HepG2 (cell line): ENCODE measurements around the gene USP7. TPM values are rescaled to one million over a fixed set of nuclear protein-coding genes. Genes with fewer than 3 reads are reported as not detected.
A peak's percentile ranks its signal among the peaks of the same experiment; 100 is the strongest.

Experiments
- EP300 ChIP-seq, 3 experiments: sonication (generic) in 1 of 3; formaldehyde crosslinking in 1 of 3; IDR thresholded peaks; 2 replicates each; pipeline versions ENCODE4 v1.5.1 to v1.6.1; 2011 to 2020; ENCODE audit warnings: low read depth in 2 of 3, low read length in 2 of 3, borderline replicate concordance in 1 of 3, improper control_type of control experiment in 1 of 3, mild to moderate bottlenecking in 1 of 3, missing genetic modification reagents in 1 of 3, moderate library complexity in 1 of 3
- GATAD2A ChIP-seq: IDR thresholded peaks from 2 replicates; pipeline ENCODE4 v1.6.1; 2016
- IKZF4 ChIP-seq: sonication (generic); formaldehyde crosslinking; IDR thresholded peaks from 2 replicates; pipeline ENCODE4 v1.5.1; 2020; ENCODE audit warnings: borderline replicate concordance, mild to moderate bottlenecking, low read depth, missing genetic modification reagents; ENCODE audit errors: not compliant biosample characterization
- KLF11 ChIP-seq: IDR thresholded peaks from 2 replicates; pipeline ENCODE4 v1.6.1; 2016; ENCODE audit warnings: missing compliant biosample characterization
- MTF1 ChIP-seq: sonication (generic); formaldehyde crosslinking; IDR thresholded peaks from 2 replicates; pipeline ENCODE4 v1.5.0; 2020; ENCODE audit warnings: missing genetic modification reagents
- MTF2 ChIP-seq: sonication (generic); formaldehyde crosslinking; IDR thresholded peaks from 2 replicates; pipeline ENCODE4 v1.5.0; 2020; ENCODE audit warnings: missing genetic modification reagents, borderline replicate concordance
- TAF1 ChIP-seq: sonication (generic); formaldehyde crosslinking; IDR thresholded peaks from 2 replicates; pipeline ENCODE4 v1.4.0; 2020; ENCODE audit warnings: missing genetic modification reagents
- ZEB1 ChIP-seq: IDR thresholded peaks from 2 replicates; pipeline ENCODE4 v1.6.1; 2012; ENCODE audit warnings: mild to moderate bottlenecking, low read depth, inconsistent platforms; ENCODE audit not compliant: insufficient replicate concordance
- ZFP36L1 ChIP-seq: sonication (generic); formaldehyde crosslinking; IDR thresholded peaks from 2 replicates; pipeline ENCODE4 v1.8.0; 2022; ENCODE audit warnings: mild to moderate bottlenecking, missing genetic modification reagents, moderate library complexity
- ZHX2 ChIP-seq, 2 experiments: sonication (generic) in 1 of 2; formaldehyde crosslinking in 1 of 2; IDR thresholded peaks; 2 replicates each; pipeline versions ENCODE4 v1.6.1 to v1.9.0; 2014 to 2022; ENCODE audit warnings: antibody characterized with exemption in 1 of 2, borderline replicate concordance in 1 of 2, inconsistent platforms in 1 of 2, low read depth in 1 of 2, missing genetic modification reagents in 1 of 2
- ZNF17 ChIP-seq: sonication (generic); formaldehyde crosslinking; IDR thresholded peaks from 2 replicates; pipeline ENCODE4 v1.5.0; 2020; ENCODE audit warnings: mild to moderate bottlenecking, missing genetic modification reagents
- ZNF83 ChIP-seq: sonication (generic); formaldehyde crosslinking; IDR thresholded peaks from 2 replicates; pipeline ENCODE4 v1.4.0; 2020; ENCODE audit warnings: missing genetic modification reagents, mild to moderate bottlenecking, borderline replicate concordance
- polyA plus RNA-seq, 8 experiments: library from polyadenylated mRNA; depleted of rRNA in 3 of 8; stranded (reverse) in 7 of 8; unstranded in 1 of 8; fragments of >200 nt; fragmentation: Illumina TruSeq in 4 of 8; extraction: Trizol in 4 of 8; gene quantifications; 2 replicates each; pipeline versions ENCODE4 v1.2.1 to v1.2.3, GENCODE V29; 2011 to 2016; ENCODE audit warnings: low read depth in 4 of 8, missing spikeins in 1 of 8, mixed read lengths in 1 of 8; ENCODE audit not compliant: insufficient read depth in 1 of 8
- total RNA-seq, 5 experiments: library from RNA; depleted of rRNA; stranded (reverse); fragments of >200 nt; fragmentation: Illumina TruSeq; extraction: Trizol; gene quantifications; 2 replicates each; pipeline ENCODE4 v1.2.3, GENCODE V29; 2016; ENCODE audit warnings: low read depth in 1 of 5
- TF ChIP-seq, protein P1 (sequence below): sonication (generic); formaldehyde crosslinking; IDR thresholded peaks from 2 replicates; pipeline ENCODE4 v1.4.0; 2020; ENCODE audit warnings: missing genetic modification reagents
- TF ChIP-seq, protein P2 (sequence below): sonication (generic); formaldehyde crosslinking; conservative IDR thresholded peaks from 2 replicates; pipeline ENCODE4 v1.4.0; 2020; ENCODE audit warnings: mild to moderate bottlenecking, missing genetic modification reagents, moderate library complexity

USP7 gene
- total and polyA plus RNA-seq, 2 of the 13 experiments (the other 11 are each of a cell fraction or from before 2014, with no cell fraction given): 52.5 to 173 TPM

DNA sequence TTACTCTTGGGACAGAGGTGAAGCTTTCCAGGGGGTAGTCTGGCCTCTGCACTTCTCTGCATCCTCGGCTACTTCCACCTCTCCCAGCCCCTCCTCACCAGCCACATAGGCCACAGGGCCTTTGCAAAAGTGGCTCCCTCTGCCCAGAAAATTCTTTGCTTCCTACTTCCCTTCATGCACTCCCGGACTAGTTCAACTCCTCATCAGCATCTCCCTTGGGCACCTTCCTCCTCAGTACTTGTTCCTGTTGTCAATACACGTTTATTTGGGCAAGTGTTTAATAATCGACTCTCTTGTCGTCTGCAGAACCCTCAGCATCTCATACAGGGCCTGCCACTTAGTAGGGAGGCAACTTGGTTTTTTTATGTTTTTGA, 23.1 kb upstream of the USP7 start (continued):
- no peak for TF ChIP-seq EP300 (IDR thresholded peaks at IDR 0.05; ENCODE audit: low read depth in 2 of 2, low read length in 2 of 2)
- TF ChIP-seq EP300 (CRISPR knock-in tag; IDR thresholded peaks at IDR 0.05; ENCODE audit: borderline replicate concordance): no peak
- TF ChIP-seq KLF11: no peak
- peak; percentile 15 for TF ChIP-seq IKZF4 (CRISPR knock-in tag)
- TF ChIP-seq, protein P1, sequence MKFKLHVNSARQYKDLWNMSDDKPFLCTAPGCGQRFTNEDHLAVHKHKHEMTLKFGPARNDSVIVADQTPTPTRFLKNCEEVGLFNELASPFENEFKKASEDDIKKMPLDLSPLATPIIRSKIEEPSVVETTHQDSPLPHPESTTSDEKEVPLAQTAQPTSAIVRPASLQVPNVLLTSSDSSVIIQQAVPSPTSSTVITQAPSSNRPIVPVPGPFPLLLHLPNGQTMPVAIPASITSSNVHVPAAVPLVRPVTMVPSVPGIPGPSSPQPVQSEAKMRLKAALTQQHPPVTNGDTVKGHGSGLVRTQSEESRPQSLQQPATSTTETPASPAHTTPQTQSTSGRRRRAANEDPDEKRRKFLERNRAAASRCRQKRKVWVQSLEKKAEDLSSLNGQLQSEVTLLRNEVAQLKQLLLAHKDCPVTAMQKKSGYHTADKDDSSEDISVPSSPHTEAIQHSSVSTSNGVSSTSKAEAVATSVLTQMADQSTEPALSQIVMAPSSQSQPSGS (CRISPR knock-in tag): no peak
- TF ChIP-seq GATAD2A: no peak
- TF ChIP-seq ZNF83: peak; percentile 52; the same call in 1 of the 2 replicates
- no peak for TF ChIP-seq ZEB1
- TF ChIP-seq ZFP36L1 (CRISPR knock-in tag): no peak
- no peak; the same call in 1 of the 2 replicates for TF ChIP-seq MTF2
- TF ChIP-seq, protein P2, sequence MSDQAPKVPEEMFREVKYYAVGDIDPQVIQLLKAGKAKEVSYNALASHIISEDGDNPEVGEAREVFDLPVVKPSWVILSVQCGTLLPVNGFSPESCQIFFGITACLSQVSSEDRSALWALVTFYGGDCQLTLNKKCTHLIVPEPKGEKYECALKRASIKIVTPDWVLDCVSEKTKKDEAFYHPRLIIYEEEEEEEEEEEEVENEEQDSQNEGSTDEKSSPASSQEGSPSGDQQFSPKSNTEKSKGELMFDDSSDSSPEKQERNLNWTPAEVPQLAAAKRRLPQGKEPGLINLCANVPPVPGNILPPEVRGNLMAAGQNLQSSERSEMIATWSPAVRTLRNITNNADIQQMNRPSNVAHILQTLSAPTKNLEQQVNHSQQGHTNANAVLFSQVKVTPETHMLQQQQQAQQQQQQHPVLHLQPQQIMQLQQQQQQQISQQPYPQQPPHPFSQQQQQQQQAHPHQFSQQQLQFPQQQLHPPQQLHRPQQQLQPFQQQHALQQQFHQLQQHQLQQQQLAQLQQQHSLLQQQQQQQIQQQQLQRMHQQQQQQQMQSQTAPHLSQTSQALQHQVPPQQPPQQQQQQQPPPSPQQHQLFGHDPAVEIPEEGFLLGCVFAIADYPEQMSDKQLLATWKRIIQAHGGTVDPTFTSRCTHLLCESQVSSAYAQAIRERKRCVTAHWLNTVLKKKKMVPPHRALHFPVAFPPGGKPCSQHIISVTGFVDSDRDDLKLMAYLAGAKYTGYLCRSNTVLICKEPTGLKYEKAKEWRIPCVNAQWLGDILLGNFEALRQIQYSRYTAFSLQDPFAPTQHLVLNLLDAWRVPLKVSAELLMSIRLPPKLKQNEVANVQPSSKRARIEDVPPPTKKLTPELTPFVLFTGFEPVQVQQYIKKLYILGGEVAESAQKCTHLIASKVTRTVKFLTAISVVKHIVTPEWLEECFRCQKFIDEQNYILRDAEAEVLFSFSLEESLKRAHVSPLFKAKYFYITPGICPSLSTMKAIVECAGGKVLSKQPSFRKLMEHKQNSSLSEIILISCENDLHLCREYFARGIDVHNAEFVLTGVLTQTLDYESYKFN: no peak
- TF ChIP-seq MTF1 (CRISPR knock-in tag): no peak
- TF ChIP-seq ZHX2 (IDR thresholded peaks at IDR 0.05; ENCODE audit: low read depth): no peak
- no peak for TF ChIP-seq ZHX2 (CRISPR knock-in tag; IDR thresholded peaks at IDR 0.05; ENCODE audit: borderline replicate concordance)
- TF ChIP-seq ZNF17 (CRISPR knock-in tag): no peak
- no peak for TF ChIP-seq TAF1 (CRISPR knock-in tag)
